GM18520 (cell line): Measurements from ENCODE around the gene FBXW8.

Experiments
- ATAC-seq: cut with Tn5 transposase; IDR thresholded peaks from one replicate; pipeline ENCODE4 v1.9.1; 2021; ENCODE audit not compliant: unreplicated experiment

Gene FBXW8

DNA sequence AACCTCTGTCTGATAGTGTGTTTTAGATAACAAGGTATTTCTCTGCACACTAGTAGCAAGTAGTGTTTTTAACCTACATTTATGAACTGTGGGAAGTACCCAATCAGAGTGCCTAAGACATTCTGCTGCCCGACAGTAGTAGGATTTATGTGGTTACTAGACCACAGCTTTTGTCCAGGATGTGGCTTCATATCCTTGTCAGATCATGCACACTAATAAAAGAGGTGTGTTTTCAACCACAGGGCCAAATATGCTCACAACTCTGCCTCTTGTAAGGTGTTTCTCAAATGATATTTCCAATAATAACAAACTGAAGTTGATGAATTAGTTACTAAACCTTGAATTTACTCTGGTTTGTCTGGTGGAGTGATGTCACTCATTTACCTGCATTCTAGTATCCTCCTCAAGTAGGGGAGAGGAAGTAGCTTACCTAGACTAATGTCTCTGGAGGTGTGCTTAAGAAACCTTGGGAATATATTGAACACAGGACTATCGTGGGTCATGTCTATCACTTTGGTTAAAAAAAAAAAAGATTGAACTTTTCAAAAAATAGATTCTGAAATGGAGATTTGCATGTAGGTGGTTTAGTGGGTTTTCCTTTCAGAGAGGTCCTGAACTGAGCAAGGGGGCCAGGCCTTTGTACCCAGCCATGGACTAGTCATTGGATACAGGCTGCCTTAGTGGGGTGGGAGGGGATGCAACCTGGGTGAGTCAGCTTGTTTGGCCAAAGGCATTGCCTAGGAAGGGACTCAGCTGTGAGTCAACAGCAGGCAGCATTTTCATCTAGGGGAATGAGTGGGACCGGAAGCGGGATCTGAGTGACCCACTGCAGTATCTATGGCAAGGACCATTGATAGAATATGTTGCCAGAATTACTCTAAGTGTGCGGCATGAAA, 14.1 kb downstream of the FBXW8 start:
- peak; percentile 63 for ATAC-seq

DNA sequence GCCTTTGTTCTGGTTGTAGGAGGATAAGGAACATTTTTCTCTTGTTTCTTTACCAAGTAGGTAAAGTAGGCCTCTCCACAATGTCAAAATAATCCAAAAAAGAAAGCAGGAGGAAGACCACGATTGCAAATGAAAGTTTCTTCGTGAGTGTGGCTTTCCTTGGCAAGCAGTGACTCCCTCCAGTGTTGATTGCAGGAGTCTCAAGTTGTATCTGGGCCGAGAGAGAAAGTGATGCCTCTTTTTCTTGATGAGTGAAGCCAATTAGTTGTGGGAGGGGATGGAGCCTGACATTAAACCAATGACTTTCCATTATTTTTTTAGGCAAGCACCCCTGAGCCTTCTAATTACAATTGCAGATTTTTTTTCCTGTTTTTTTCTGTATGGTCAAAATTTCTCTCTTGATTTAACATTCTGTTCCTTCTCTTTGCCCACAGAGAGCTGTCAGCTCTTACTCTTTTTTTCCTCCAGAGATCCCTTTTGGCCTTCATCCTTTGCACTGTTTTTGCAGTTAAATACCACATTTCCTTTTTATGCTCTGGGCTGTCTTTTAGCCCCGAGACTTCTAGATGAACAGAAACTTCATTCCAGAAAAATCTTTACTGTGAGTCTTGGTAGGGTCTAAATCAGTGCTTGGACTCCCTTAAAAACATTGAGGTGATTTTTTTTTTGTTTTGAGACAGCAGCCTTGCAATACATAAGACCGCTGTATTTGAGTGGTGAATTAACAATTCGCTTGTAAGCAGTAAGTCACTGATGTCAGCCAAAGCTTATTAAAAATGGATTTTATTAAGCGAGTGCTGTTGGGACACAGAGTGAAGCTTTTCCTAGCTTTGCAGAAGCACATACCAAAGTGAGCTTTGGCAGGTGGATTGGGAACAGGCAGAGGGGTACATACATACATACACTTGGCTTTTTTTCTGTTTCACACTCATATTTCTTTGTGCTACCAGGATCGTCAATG, 15.8 kb downstream of the FBXW8 start:
- no peak for ATAC-seq

- no peak for ATAC-seq
Observed at GRCh38 chr12:116927244-116927940, 16.6 kb downstream of the FBXW8 start.

GRCh38 chr12:116928504-116928903, 17.8 kb downstream of the FBXW8 start:
- no peak for ATAC-seq

GRCh38 chr12:116929885-116930284, 19.1 kb downstream of the FBXW8 start:
- no peak for ATAC-seq

DNA sequence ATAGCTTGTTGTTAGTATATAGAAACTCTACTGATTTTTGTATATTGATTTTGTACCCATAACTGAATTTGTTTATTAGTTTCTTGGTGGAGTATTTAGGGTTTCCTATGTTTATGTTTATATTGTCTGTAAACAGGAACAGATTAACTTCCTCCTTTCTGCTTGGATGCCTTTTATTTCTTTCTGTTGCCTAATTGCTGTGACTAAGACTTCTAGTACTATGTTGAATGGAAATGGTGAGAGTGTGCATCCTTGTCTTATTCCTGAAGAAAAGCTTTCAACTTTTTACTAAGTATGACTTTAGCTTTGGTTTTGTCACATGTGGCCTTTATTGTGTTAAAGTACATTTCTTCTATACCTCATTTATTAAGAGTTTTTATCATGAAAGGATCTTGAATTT, 20.9 kb downstream of the FBXW8 start:
- ATAC-seq: no peak

- ATAC-seq: no peak
Observed at GRCh38 chr12:116933091-116933490, 22.3 kb downstream of the FBXW8 start.

GRCh38 chr12:116933512-116934246, 22.9 kb downstream of the FBXW8 start:
- no peak for ATAC-seq

DNA sequence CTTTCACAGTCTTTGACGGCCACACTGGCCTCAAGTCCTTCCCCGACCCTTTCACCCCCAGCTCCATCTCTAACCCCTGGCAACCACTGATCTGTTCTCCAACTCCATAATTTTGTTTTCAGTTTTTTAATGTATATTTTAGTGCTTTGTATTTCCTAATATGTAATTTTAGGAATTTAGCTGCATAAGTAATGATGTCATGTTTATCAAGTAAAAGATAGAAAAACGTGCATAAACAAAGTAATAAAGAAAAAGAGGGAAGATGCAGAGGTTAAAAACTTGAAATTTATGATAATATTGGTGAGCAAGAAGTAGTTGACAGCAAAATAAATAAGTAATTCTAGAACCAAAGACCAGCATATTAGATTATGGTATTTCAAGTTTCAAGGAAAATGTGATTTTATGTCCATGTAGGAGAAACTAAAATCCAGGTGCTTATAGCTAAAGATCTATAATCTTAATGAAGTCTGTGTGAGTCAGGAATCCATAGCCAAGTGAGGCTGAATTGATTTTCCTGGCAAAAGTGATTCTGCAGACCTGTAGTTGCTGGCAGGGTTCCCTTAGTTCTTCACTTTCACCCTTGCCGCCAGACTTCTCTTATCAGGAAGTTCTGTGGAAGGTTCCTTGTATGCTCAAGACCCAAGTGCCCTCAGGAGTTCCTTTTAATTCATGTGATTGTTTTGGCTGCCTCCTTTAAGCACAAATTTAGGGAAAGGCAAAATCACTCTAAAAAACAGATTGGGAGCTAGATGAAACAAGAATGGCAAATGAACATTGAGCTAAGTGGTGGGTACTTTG, 24.4 kb downstream of the FBXW8 start:
- no peak for ATAC-seq

- no peak for ATAC-seq
Observed at GRCh38 chr12:116937640-116938039, 26.9 kb downstream of the FBXW8 start.

- ATAC-seq: no peak
Observed at GRCh38 chr12:116939734-116940133, 29.0 kb downstream of the FBXW8 start.

DNA sequence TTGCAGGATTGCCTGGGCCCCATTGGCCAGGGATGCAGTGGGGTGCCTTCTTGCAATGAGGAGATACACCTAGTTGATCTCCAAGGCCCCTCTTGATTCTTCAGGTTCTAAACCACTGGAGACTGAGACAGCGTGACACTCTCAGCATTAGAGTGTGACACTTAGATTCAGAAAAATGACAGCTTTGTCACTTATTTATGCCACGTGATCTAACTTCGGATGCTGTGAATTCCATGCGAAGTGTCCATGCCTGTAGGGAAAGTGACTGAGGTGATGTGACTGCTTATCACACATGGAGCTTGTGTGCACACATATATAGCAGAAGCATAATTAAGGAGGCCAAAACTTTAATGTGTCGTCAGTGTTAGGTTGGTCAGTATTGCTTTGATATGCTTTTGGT, 30.4 kb downstream of the FBXW8 start:
- no peak for ATAC-seq

- ATAC-seq: no peak
Observed at GRCh38 chr12:116943419-116944372, 32.9 kb downstream of the FBXW8 start.

- no peak for ATAC-seq
Observed at GRCh38 chr12:116945886-116946550, 35.3 kb downstream of the FBXW8 start.

GRCh38 chr12:116948298-116948697, 37.5 kb downstream of the FBXW8 start:
- ATAC-seq: no peak

GRCh38 chr12:116950628-116951325, 40.0 kb downstream of the FBXW8 start:
- ATAC-seq: no peak

GRCh38 chr12:116954710-116955381, 44.1 kb downstream of the FBXW8 start:
- ATAC-seq: no peak
